GM12878 (cell line): ENCODE data around the gene CD79A. TPM values are rescaled to one million over a fixed set of nuclear protein-coding genes. Genes with fewer than 3 reads are reported as not detected.

ENCODE experiments used
- ATAC-seq: fragments of 200-7000 bp; cut with Tn5 transposase; 3 replicates; pipeline ENCODE4 v1.9.1; 2020; ENCODE audit warnings: mild to moderate bottlenecking, moderate library complexity
- BruUV-seq: library from RNA; stranded (reverse); fragments of 400-500 nt; replicated peaks from 2 replicates; lab custom pipeline; 2021; lab: Mats Ljungman, UMichigan
- CTCF ChIA-PET: fragments of 300-600 bp; sonication (Branson Sonifier 250); formaldehyde crosslinking; extraction: SDS; loops from one replicate; lab custom pipeline; 2021; ENCODE audit warnings: inconsistent platforms; lab: Yijun Ruan, JAX
- POLR2A ChIA-PET: fragments of 350-600 bp; formaldehyde crosslinking; extraction: SDS; loops from one replicate; lab custom pipeline; 2021; ENCODE audit warnings: inconsistent platforms; lab: Charles Lee
- RAD21 ChIA-PET: fragments of 300-600 bp; sonication (Branson Sonifier 250); formaldehyde crosslinking; loops from one replicate; lab custom pipeline; 2023; ENCODE audit warnings: antibody characterized with exemption; ENCODE audit not compliant: unreplicated experiment; lab: Charles Lee
- SMC1A ChIA-PET: fragments of 300-600 bp; sonication (Branson Sonifier 250); formaldehyde crosslinking; loops from one replicate; lab custom pipeline; 2023; ENCODE audit not compliant: unreplicated experiment, uncharacterized antibody; lab: Charles Lee
- DNase-seq: peaks from one replicate; pipeline ENCODE4 v3.0.0-alpha.2; 2011; ENCODE audit warnings: low read depth, low spot score
- FAIRE-seq: peaks from 3 replicates; lab custom pipeline; 2011; peaks lifted over from hg19 to GRCh38; lab: Jason Lieb, UNC
- H2AFZ ChIP-seq: 2 replicates; pipeline ENCODE4 v1.6.0; 2011; ENCODE audit warnings: low read depth, low read length, control low read depth; ENCODE audit not compliant: control insufficient read depth
- H3K27ac ChIP-seq: 2 replicates; pipeline ENCODE4 v1.5.1; 2011; ENCODE audit warnings: control low read depth; ENCODE audit not compliant: control insufficient read depth, insufficient read depth
- H3K27me3 ChIP-seq, 2 experiments: replicated peaks in 1 of 2; 2 replicates each; pipeline versions ENCODE4 v1.6.0 to v1.6.1; 2011; ENCODE audit warnings: low read length in 1 of 2; ENCODE audit not compliant: control insufficient read depth in 2 of 2, insufficient read depth in 2 of 2
- H3K36me3 ChIP-seq, 2 experiments: 2 replicates each; pipeline ENCODE4 v1.5.1; 2011; ENCODE audit warnings: low read length in 1 of 2; ENCODE audit not compliant: control insufficient read depth in 2 of 2, insufficient read depth in 2 of 2
- H3K4me1 ChIP-seq: 2 replicates; pipeline ENCODE4 v1.6.1; 2011; ENCODE audit warnings: mild to moderate bottlenecking, low read length, moderate library complexity, mixed read lengths; ENCODE audit not compliant: control insufficient read depth, insufficient read depth
- H3K4me2 ChIP-seq: 2 replicates; pipeline ENCODE4 v1.6.0; 2011; ENCODE audit warnings: control low read depth; ENCODE audit not compliant: control insufficient read depth, insufficient read depth
- H3K4me3 ChIP-seq: fragments of 200-600 bp; sonication (generic); 2 replicates; pipeline ENCODE4 v1.5.1; 2016
- H3K79me2 ChIP-seq: 2 replicates; pipeline ENCODE4 v1.6.0; 2011; ENCODE audit warnings: low read length; ENCODE audit not compliant: control insufficient read depth, insufficient read depth
- H3K9ac ChIP-seq: 2 replicates; pipeline ENCODE4 v1.8.0; 2011; ENCODE audit warnings: low read length, control low read depth, mixed read lengths; ENCODE audit not compliant: control insufficient read depth, insufficient read depth
- H3K9me3 ChIP-seq: replicated peaks from 3 replicates; pipeline ENCODE4 v1.5.1; 2011; ENCODE audit warnings: mild to moderate bottlenecking, low read length; ENCODE audit not compliant: control insufficient read depth, insufficient read depth
- H4K20me1 ChIP-seq: 2 replicates; pipeline ENCODE4 v1.6.0; 2011; ENCODE audit not compliant: control insufficient read depth, insufficient read depth
- CBX5 ChIP-seq: sonication (generic); IDR thresholded peaks from 2 replicates; pipeline ENCODE4 v1.6.1; 2016; ENCODE audit warnings: low read depth, moderate library complexity, mild to moderate bottlenecking, inconsistent platforms
- ESRRA ChIP-seq: IDR thresholded peaks from 2 replicates; pipeline ENCODE4 v1.6.1; 2012; ENCODE audit warnings: mild to moderate bottlenecking, low read length, improper control_type of control experiment
- HDGF ChIP-seq: fragments of 450-650 bp; IDR thresholded peaks from 2 replicates; pipeline ENCODE4 v1.6.1; 2016; ENCODE audit warnings: antibody characterized with exemption
- RCOR1 ChIP-seq: conservative IDR thresholded peaks from 2 replicates; pipeline ENCODE4 v1.6.1; 2012; ENCODE audit warnings: low read depth, low read length, improper control_type of control experiment
- SMAD1 ChIP-seq: fragments of 450-650 bp; IDR thresholded peaks from 2 replicates; pipeline ENCODE4 v1.6.1; 2018; ENCODE audit warnings: mild to moderate bottlenecking, low read depth; ENCODE audit not compliant: partially characterized antibody
- STAT3 ChIP-seq: IDR thresholded peaks from 2 replicates; pipeline ENCODE4 v1.6.1; 2011; ENCODE audit warnings: low read depth, low read length, improper control_type of control experiment
- SUPT20H ChIP-seq: IDR thresholded peaks from 2 replicates; pipeline ENCODE4 v1.6.1; 2011; ENCODE audit warnings: low read depth, mild to moderate bottlenecking, low read length, moderate library complexity, borderline replicate concordance; ENCODE audit not compliant: control insufficient read depth
- TCF3 ChIP-seq: IDR thresholded peaks from 2 replicates; pipeline ENCODE4 v1.6.1; 2012; ENCODE audit warnings: low read depth, mild to moderate bottlenecking, low read length, borderline replicate concordance; ENCODE audit not compliant: insufficient read depth
- WRNIP1 ChIP-seq: IDR thresholded peaks from 2 replicates; pipeline ENCODE4 v1.6.1; 2011; ENCODE audit warnings: low read depth, low read length, improper control_type of control experiment, borderline replicate concordance
- YY1 ChIP-seq: IDR thresholded peaks from 2 replicates; pipeline ENCODE4 v1.6.1; 2011; ENCODE audit warnings: low read depth, mild to moderate bottlenecking, low read length
- WGBS: methylation state at CpG from one replicate; pipeline ENCODE4 v1.1.6; 2016; ENCODE audit warnings: low lambda C conversion rate; ENCODE audit not compliant: insufficient replicate concordance, insufficient coverage; ENCODE audit errors: missing lambda C conversion rate; 5-methylcytosine and 5-hydroxymethylcytosine counted together
- in situ Hi-C: fragments of 300-500 bp; cut with MboI; formaldehyde crosslinking; loops from 9 replicates; pipeline ENCODE4 v1.14.3; 2018; ENCODE audit warnings: mixed read lengths
- intact Hi-C: fragments of 100-400 bp; cut with micrococcal nuclease; formaldehyde crosslinking; loops from one replicate; pipeline ENCODE4 v1.14.2; 2022; ENCODE audit not compliant: unreplicated experiment
- polyA plus RNA-seq, 11 experiments: library from polyadenylated mRNA; depleted of rRNA in 4 of 11; unstranded in 6 of 11; stranded (reverse) in 5 of 11; fragments of >200 nt; fragmentation: Nextera tagmentation in 4 of 11; fragmentation: Illumina TruSeq in 1 of 11; extraction: Ambion mirVana in 4 of 11; extraction: Trizol in 1 of 11; gene quantifications; 1 replicate in 1 of 11; 2 replicates in 10 of 11; pipeline versions ENCODE4 v1.2.1 to v1.2.3, GENCODE V29; 2011 to 2016; ENCODE audit warnings: inconsistent platforms in 2 of 11, missing spikeins in 2 of 11, low read depth in 1 of 11
- total RNA-seq, 4 experiments: library from RNA; depleted of rRNA in 3 of 4; stranded (reverse); fragments of >200 nt in 3 of 4; fragmentation: Illumina TruSeq in 1 of 4; extraction: Trizol in 1 of 4; gene quantifications; 2 replicates each; pipeline versions ENCODE4 v1.2.1 to v1.2.3, GENCODE V29; 2013 to 2021
- TF ChIP-seq, protein P1 (sequence below): IDR thresholded peaks from 2 replicates; pipeline ENCODE4 v1.6.1; 2011; ENCODE audit warnings: borderline replicate concordance, low read depth, mild to moderate bottlenecking, moderate library complexity, low read length; ENCODE audit not compliant: insufficient read depth, poor library complexity, severe bottlenecking
- TF ChIP-seq, protein P2 (sequence below): fragments of 450-650 bp; IDR thresholded peaks from 2 replicates; pipeline ENCODE4 v1.6.1; 2017; ENCODE audit warnings: mild to moderate bottlenecking

CD79A gene
- total and polyA plus RNA-seq, 10 of the 15 experiments (the other 5 are each of a cell fraction or from before 2014, with no cell fraction given): 38.8 to 414 (median 282) TPM

DNA sequence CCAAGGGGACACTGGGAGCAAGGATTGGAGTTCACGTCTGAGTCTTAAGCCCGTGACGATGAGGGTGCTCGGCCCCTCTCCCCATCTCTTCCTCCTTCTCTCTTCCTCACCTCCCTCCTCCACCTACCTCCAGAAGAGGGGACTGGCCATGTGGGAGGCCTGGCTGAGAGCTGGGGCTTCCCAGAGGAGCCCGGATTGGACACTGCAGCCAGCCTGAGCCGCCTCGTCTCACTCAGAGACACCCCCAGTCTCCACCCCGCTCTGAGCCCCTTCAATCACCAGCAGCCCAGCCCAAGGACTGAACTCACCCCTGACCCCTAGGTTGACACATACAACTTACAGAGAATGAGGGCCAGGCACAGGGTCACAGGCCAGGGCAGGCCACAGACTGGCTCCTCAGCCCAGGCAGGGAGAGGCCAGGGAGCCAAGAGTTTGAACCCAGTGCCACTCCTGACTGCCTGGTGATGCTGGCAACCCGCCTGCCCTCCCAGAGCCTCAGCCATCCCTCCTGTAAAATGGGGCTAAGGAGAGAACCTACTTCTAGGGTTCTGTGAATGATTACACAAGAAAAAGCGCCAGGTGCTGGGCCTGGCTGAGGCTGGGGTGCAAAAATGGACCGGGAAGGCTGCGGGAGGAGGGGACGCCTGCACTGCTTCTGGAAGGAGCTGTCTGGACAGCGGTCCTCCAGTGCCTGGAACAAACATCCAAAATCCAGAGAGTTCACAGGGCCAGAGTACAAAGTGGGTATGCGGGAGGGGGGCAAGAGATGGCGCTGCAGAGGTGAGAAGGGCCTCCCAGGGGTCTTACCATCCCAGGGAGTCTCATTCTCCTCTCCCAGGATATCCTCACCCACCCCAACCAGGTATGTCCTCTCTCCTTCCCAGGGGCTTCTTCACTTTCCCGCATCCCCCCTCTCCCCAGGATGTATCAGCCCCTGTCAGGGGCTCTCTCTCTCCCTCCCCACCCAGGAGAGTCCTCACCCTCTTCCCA is 1.1 kb downstream of the CD79A start (continued):
- 0 out of 2 replicates have a peak, but pooled peaks have one; percentile 19 for TF ChIP-seq RCOR1
- TF ChIP-seq CBX5: no peak
- no peak for TF ChIP-seq TCF3
- TF ChIP-seq SUPT20H: no peak
- 0 out of 2 replicates have a peak, but pooled peaks have one; percentile 50 for TF ChIP-seq HDGF
- no peak for TF ChIP-seq YY1
- no peak for TF ChIP-seq STAT3
- TF ChIP-seq SMAD1: peak; percentile 40
- no peak for TF ChIP-seq ESRRA
- TF ChIP-seq, protein P1, sequence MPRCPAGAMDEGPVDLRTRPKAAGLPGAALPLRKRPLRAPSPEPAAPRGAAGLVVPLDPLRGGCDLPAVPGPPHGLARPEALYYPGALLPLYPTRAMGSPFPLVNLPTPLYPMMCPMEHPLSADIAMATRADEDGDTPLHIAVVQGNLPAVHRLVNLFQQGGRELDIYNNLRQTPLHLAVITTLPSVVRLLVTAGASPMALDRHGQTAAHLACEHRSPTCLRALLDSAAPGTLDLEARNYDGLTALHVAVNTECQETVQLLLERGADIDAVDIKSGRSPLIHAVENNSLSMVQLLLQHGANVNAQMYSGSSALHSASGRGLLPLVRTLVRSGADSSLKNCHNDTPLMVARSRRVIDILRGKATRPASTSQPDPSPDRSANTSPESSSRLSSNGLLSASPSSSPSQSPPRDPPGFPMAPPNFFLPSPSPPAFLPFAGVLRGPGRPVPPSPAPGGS: no peak

DNA sequence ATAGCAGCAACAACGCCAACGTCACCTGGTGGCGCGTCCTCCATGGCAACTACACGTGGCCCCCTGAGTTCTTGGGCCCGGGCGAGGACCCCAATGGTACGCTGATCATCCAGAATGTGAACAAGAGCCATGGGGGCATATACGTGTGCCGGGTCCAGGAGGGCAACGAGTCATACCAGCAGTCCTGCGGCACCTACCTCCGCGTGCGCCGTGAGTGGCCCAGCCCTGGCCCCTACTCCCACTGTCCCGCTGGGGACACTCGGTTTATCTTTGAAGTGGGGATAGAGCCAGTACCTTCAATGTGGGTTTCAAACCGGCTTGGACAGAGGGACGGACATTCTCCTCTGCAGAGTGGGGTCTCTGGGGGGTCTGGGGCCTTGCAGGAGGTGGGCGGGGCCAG is 2.0 kb downstream of the CD79A start:
- Histone ChIP-seq H3K4me1 (peaks cover 30% of the 10 kb centered on the region), H3K4me2 (peak overlapping the region; percentile 97)

More for the DNA sequence above, 2.0 kb downstream of the CD79A start:
- no peaks in the 10 kb centered on the region for H3K27me3 ChIP-seq
- ATAC-seq (no peak), DNase-seq (no peak), FAIRE-seq (no peak)
- peaks cover 3 to 4% of the 10 kb centered on the region in 2 experiments; a peak in 3 of 4 replicates for H3K36me3 ChIP-seq
- ChIA-PET CTCF (interaction anchor here (9.0 kb wide), 1 partner anchor 8 kb away, joined by 136 read pairs; the partner anchor contains the start of gene ARHGEF1), SMC1A (interaction anchor here (4.6 kb wide), 1 partner anchor 7 kb away, joined by 37 read pairs; no protein-coding TSS in a partner anchor), POLR2A (no interaction called here), RAD21 (no interaction called here)
- peaks cover 51% of the 10 kb centered on the region for H3K79me2 ChIP-seq
- H3K9me3 ChIP-seq: no peaks in the 10 kb centered on the region
- whole genome bisulfite sequencing: 65% methylated on average over 21 of the region's 21 CpGs
- no peak overlapping the region for H3K27ac ChIP-seq
- no TSS peak for BruUV-seq
- in situ Hi-C loops: no loop called here
- no peaks in the 10 kb centered on the region for H4K20me1 ChIP-seq
- H3K9ac ChIP-seq: peak overlapping the region; percentile 83
- peak overlapping the region; percentile 85 for H3K4me3 ChIP-seq
- no peak overlapping the region for H2AFZ ChIP-seq
- intact Hi-C loops: no loop called here
- TF ChIP-seq, protein P2, sequence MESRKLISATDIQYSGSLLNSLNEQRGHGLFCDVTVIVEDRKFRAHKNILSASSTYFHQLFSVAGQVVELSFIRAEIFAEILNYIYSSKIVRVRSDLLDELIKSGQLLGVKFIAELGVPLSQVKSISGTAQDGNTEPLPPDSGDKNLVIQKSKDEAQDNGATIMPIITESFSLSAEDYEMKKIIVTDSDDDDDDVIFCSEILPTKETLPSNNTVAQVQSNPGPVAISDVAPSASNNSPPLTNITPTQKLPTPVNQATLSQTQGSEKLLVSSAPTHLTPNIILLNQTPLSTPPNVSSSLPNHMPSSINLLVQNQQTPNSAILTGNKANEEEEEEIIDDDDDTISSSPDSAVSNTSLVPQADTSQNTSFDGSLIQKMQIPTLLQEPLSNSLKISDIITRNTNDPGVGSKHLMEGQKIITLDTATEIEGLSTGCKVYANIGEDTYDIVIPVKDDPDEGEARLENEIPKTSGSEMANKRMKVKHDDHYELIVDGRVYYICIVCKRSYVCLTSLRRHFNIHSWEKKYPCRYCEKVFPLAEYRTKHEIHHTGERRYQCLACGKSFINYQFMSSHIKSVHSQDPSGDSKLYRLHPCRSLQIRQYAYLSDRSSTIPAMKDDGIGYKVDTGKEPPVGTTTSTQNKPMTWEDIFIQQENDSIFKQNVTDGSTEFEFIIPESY: 0 out of 2 replicates have a peak, but pooled peaks have one; percentile 12
- TF ChIP-seq WRNIP1: no peak
